Activated T-helper 2 cell treated with anti-CD3 and anti-CD28 coated beads, Interferon-gamma antibody, Interleukin-2, Interleukin-4, amounts not matched to agents 10 μg/mL and 5 μg/mL and 100 μg/mL, durations not matched to agents 14 hours and 24 hours and 36 hours (primary cell): ENCODE measurements around the gene RTN4RL1. TPM values are rescaled to one million over a fixed set of nuclear protein-coding genes. Genes with fewer than 3 reads are reported as not detected.

Experiments used
- DNase-seq: peaks from one replicate; pipeline ENCODE4 v3.0.0; 2021; ENCODE audit warnings: low spot score
- H3K27ac Mint-ChIP-seq: one replicate; pipeline ENCODE4 v1.8.0; 2021; ENCODE audit warnings: mixed read lengths
- H3K27me3 Mint-ChIP-seq: one replicate; pipeline ENCODE4 v1.8.0; 2021; ENCODE audit warnings: low read depth, mixed read lengths
- H3K36me3 Mint-ChIP-seq: one replicate; pipeline ENCODE4 v1.8.0; 2021; ENCODE audit warnings: low read depth, mixed read lengths
- H3K4me1 Mint-ChIP-seq: one replicate; pipeline ENCODE4 v1.8.0; 2021; ENCODE audit warnings: low read depth, mixed read lengths
- H3K4me3 Mint-ChIP-seq: one replicate; pipeline ENCODE4 v1.8.0; 2021; ENCODE audit warnings: low read depth, mild to moderate bottlenecking, moderate library complexity, mixed read lengths
- H3K9me3 Mint-ChIP-seq: one replicate; pipeline ENCODE4 v1.8.0; 2021; ENCODE audit warnings: mixed read lengths
- intact Hi-C: fragments of 100-400 bp; cut with micrococcal nuclease; formaldehyde crosslinking; loops from one replicate; pipeline ENCODE4 v1.15.1; 2023
- total RNA-seq: library from RNA; stranded (reverse); gene quantifications from 2 replicates; pipeline ENCODE4 v1.2.3, GENCODE V29; 2022

RTN4RL1 gene
- total RNA-seq, 1 donor from 2014 or later, result 0.25 TPM

- Mint-ChIP-seq H3K9me3 (no peaks in the 10 kb centered on the region), H3K27ac (no peak overlapping the region), H3K4me1 (no peaks in the 10 kb centered on the region), H3K27me3 (peaks cover 6% of the 10 kb centered on the region), H3K4me3 (no peak overlapping the region), H3K36me3 (no peaks in the 10 kb centered on the region)
- intact Hi-C loops, result no loop called here
- DNase-seq, result no peak
These were observed 61.9 kb downstream of the RTN4RL1 start for GRCh38 chr17:1963250-1963649.

- no peaks in the 10 kb centered on the region for H3K9me3 Mint-ChIP-seq
- H3K27ac Mint-ChIP-seq, result no peak overlapping the region
- no peak for DNase-seq
- H3K36me3 Mint-ChIP-seq, result no peaks in the 10 kb centered on the region
- no peaks in the 10 kb centered on the region for H3K4me1 Mint-ChIP-seq
- no peaks in the 10 kb centered on the region for H3K27me3 Mint-ChIP-seq
- no peak overlapping the region for H3K4me3 Mint-ChIP-seq
- intact Hi-C loops, result no loop called here
These were observed 63.9 kb downstream of the RTN4RL1 start for GRCh38 chr17:1961189-1961588.

GRCh38 chr17:1960545-1960912 lies 64.6 kb downstream of the RTN4RL1 start:
- H3K27me3 Mint-ChIP-seq, result no peaks in the 10 kb centered on the region

GRCh38 chr17:1959871-1960544 lies 65.1 kb downstream of the RTN4RL1 start:
- intact Hi-C loops, result no loop called here
- no peaks in the 10 kb centered on the region for H3K36me3 Mint-ChIP-seq
- no peaks in the 10 kb centered on the region for H3K27me3 Mint-ChIP-seq
- no peak for DNase-seq
- no peaks in the 10 kb centered on the region for H3K9me3 Mint-ChIP-seq
- no peak overlapping the region for H3K4me3 Mint-ChIP-seq
- no peaks in the 10 kb centered on the region for H3K4me1 Mint-ChIP-seq
- H3K27ac Mint-ChIP-seq, result no peak overlapping the region

More at GRCh38 chr17:1960545-1960912, 64.6 kb downstream of the RTN4RL1 start:
- no peaks in the 10 kb centered on the region for H3K36me3 Mint-ChIP-seq
- no peaks in the 10 kb centered on the region for H3K9me3 Mint-ChIP-seq
- DNase-seq, result no peak
- H3K27ac Mint-ChIP-seq, result no peak overlapping the region
- no peaks in the 10 kb centered on the region for H3K4me1 Mint-ChIP-seq
- intact Hi-C loops, result no loop called here
- H3K4me3 Mint-ChIP-seq, result no peak overlapping the region

- Mint-ChIP-seq H3K36me3 (no peaks in the 10 kb centered on the region), H3K27ac (no peak overlapping the region), H3K9me3 (no peaks in the 10 kb centered on the region), H3K4me1 (no peaks in the 10 kb centered on the region), H3K27me3 (peaks cover 2% of the 10 kb centered on the region), H3K4me3 (no peak overlapping the region)
- DNase-seq, result no peak
- intact Hi-C loops, result no loop called here
These were observed 66.8 kb downstream of the RTN4RL1 start for GRCh38 chr17:1958134-1958881.

GRCh38 chr17:1957037-1957436 lies 68.1 kb downstream of the RTN4RL1 start:
- peaks cover 2% of the 10 kb centered on the region for H3K27me3 Mint-ChIP-seq
- intact Hi-C loops, result no loop called here
- H3K27ac Mint-ChIP-seq, result no peak overlapping the region
- no peak for DNase-seq
- no peaks in the 10 kb centered on the region for H3K4me1 Mint-ChIP-seq
- H3K4me3 Mint-ChIP-seq, result no peak overlapping the region
- no peaks in the 10 kb centered on the region for H3K36me3 Mint-ChIP-seq
- H3K9me3 Mint-ChIP-seq, result no peaks in the 10 kb centered on the region

GRCh38 chr17:1956134-1956533 lies 69.0 kb downstream of the RTN4RL1 start:
- H3K9me3 Mint-ChIP-seq, result no peaks in the 10 kb centered on the region
- H3K36me3 Mint-ChIP-seq, result no peaks in the 10 kb centered on the region
- no peak overlapping the region for H3K4me3 Mint-ChIP-seq
- H3K27ac Mint-ChIP-seq, result no peak overlapping the region
- no peak for DNase-seq
- intact Hi-C loops, result no loop called here
- peaks cover 2% of the 10 kb centered on the region for H3K27me3 Mint-ChIP-seq
- no peaks in the 10 kb centered on the region for H3K4me1 Mint-ChIP-seq

GRCh38 chr17:1953831-1954230 lies 71.3 kb downstream of the RTN4RL1 start:
- Mint-ChIP-seq H3K4me1 (no peaks in the 10 kb centered on the region), H3K4me3 (no peak overlapping the region), H3K27me3 (peaks cover 2% of the 10 kb centered on the region), H3K9me3 (no peaks in the 10 kb centered on the region), H3K27ac (no peak overlapping the region), H3K36me3 (no peaks in the 10 kb centered on the region)
- DNase-seq, result no peak
- intact Hi-C loops, result no loop called here

GRCh38 chr17:1951920-1952319 lies 73.2 kb downstream of the RTN4RL1 start:
- no peak for DNase-seq
- no peak overlapping the region for H3K27ac Mint-ChIP-seq
- H3K4me3 Mint-ChIP-seq, result no peak overlapping the region
- no peaks in the 10 kb centered on the region for H3K9me3 Mint-ChIP-seq
- intact Hi-C loops, result no loop called here
- peaks cover 2% of the 10 kb centered on the region for H3K27me3 Mint-ChIP-seq
- no peaks in the 10 kb centered on the region for H3K36me3 Mint-ChIP-seq
- no peaks in the 10 kb centered on the region for H3K4me1 Mint-ChIP-seq

- intact Hi-C loops, result no loop called here
- Mint-ChIP-seq H3K4me3 (no peak overlapping the region), H3K36me3 (no peaks in the 10 kb centered on the region), H3K27ac (no peak overlapping the region), H3K4me1 (no peaks in the 10 kb centered on the region), H3K9me3 (no peaks in the 10 kb centered on the region), H3K27me3 (peaks cover 2% of the 10 kb centered on the region)
- no peak for DNase-seq
These were observed 75.4 kb downstream of the RTN4RL1 start for GRCh38 chr17:1949754-1950153.

GRCh38 chr17:1948517-1948825 lies 76.7 kb downstream of the RTN4RL1 start:
- no peak for DNase-seq
- Mint-ChIP-seq H3K4me1 (no peaks in the 10 kb centered on the region), H3K36me3 (no peaks in the 10 kb centered on the region), H3K27ac (no peak overlapping the region), H3K9me3 (no peaks in the 10 kb centered on the region), H3K27me3 (no peaks in the 10 kb centered on the region), H3K4me3 (no peak overlapping the region)
- intact Hi-C loops, result no loop called here

GRCh38 chr17:1947743-1948516 lies 77.2 kb downstream of the RTN4RL1 start:
- Mint-ChIP-seq H3K9me3 (no peaks in the 10 kb centered on the region), H3K4me3 (no peak overlapping the region), H3K27me3 (no peaks in the 10 kb centered on the region), H3K36me3 (no peaks in the 10 kb centered on the region), H3K4me1 (no peaks in the 10 kb centered on the region), H3K27ac (no peak overlapping the region)
- DNase-seq, result no peak
- intact Hi-C loops, result no loop called here

GRCh38 chr17:1947229-1947742 lies 77.8 kb downstream of the RTN4RL1 start:
- H3K4me3 Mint-ChIP-seq, result no peak overlapping the region
- H3K4me1 Mint-ChIP-seq, result no peaks in the 10 kb centered on the region
- no peaks in the 10 kb centered on the region for H3K36me3 Mint-ChIP-seq
- DNase-seq, result no peak
- intact Hi-C loops, result no loop called here
- H3K27me3 Mint-ChIP-seq, result no peaks in the 10 kb centered on the region
- no peaks in the 10 kb centered on the region for H3K9me3 Mint-ChIP-seq
- no peak overlapping the region for H3K27ac Mint-ChIP-seq
